T1000 (cell line): Measurements from ENCODE around the gene KCNK3.
"Not testable (repeated sequence)": the region's sequence is repeated elsewhere in the genome, so short reads cannot be mapped to it uniquely, and the experiment has no call there.

ENCODE experiments used
- DNase-seq: peaks from one replicate; lab custom pipeline; 2025; ENCODE audit warnings: mixed read lengths; lab: John Stamatoyannopoulos, UW

The KCNK3 gene

DNA sequence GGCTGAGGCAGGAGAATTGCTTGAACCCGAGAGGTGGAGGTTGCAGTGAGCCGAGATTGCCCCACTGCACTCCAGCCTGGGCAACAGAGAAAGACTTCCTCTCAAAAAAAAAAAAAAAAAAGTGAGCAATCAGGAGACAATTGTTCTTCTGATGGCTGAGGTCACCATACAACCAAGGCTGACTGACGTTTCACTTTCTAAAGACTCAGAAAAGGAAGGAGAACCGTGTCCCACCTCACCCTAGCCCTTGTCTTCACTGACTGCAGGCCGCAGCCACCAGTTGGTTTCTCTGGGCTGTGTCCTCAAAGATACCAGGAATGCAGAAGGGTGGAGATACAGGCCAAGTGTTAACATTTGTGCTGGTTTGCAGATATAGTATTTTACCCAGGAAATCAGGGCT is 63.8 kb downstream of the KCNK3 start:
- DNase-seq: no peak

DNA sequence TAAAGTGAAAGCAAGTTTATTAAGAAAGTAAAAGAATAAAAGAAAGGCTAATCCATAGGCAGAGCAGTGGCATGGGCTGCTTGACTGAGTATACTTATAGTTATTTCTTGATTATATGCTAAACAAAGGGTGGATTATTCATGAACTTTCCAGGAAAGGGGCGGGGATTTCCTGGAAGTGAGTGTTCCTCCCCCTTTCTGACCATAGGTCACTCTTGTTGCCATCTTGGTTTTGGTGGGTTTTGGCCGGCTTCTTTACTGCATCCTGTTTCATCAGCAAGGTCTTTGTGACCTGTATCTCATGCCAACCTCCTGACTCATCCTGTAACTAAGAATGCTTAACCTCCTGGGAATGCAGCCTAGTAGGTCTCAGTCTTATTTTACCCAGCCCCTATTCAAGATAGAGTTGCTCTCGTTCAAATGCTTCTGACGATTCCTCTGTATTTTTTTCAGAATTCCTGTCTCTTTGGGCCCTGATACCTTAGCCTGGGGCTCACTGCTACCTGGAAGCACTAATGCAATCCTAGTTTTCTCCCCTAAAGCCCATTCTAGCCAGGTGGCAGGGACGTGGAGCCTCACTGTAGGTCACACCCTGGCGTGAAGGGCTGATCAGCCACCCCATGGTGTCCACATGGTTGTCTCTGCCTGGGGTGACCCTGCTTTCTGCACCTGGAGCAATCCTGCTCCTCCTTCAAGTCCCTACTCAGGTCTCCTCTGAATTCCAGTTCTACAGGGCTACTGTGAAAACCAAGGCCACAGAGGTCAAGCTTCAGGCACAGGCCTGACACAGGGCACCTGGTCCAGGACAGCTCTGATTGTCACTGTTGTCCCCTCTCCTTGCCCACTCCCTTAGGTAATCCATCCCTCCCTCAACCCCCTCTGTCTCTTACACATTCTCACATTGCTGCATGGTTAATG is 65.6 kb downstream of the KCNK3 start:
- DNase-seq: peak; percentile 88

DNA sequence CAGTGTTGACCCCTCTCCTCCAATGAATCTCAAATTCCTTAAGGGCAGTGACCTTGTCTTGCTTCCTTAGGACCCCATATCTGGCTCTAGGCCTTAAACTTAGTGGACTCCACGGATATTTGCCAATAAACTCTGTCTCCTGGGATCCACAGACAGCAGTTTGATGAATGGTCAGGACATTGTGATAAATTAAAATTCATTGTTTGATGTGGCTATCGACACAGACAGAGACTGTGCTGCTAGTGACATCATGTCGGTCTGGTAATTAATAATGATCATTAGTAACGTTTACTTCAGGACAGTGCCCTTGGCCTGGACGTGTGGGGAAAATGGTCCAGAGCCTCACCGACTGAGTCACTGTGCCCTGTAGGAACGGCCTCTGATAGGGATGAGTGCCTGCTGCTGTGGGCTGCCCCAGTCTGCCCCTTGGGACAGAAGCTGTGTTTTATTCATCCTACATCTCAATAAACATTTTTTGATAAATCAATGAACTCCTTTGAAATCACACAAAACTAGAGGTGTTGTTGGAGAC is 66.3 kb downstream of the KCNK3 start:
- no peak for DNase-seq

DNA sequence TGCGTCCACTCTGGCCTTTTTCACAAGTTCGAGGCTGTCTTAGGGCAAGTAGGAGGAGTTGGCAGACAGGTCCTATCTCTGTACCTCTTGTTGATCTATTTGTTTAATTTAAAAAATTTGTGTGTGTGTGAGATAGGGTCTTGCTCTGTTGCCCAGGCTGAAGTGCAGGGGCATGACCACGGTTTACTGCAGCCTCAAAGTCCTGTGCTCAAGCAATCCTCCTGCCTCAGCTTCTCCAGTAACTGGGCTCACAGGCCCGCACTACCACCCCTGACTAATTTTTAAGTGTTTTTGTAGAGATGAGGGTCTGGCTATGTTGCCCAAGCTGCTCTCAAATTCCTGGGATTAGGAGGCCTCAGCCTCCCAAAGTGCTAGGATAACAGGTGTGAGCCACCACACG is 67.3 kb downstream of the KCNK3 start:
- no peak for DNase-seq

DNA sequence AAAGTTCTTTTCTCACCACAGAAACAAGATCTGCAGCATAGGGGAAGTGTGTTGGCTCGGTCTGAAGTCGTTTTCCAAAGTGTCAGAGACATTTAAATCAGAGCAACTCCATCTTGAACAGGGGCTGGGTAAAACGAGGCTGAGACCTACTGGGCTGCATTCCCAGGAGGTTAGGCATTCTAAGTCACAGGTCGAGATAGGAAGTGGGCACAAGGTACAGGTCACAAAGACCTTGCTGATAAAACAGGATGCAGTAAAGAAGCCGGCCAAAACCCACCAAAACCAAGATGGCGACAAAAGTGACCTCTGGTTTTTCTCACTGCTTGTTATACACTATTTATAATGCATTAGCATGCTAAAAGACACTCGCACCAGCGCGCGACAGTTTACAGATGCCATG is 68.5 kb downstream of the KCNK3 start:
- not testable (repeated sequence) for DNase-seq

DNA sequence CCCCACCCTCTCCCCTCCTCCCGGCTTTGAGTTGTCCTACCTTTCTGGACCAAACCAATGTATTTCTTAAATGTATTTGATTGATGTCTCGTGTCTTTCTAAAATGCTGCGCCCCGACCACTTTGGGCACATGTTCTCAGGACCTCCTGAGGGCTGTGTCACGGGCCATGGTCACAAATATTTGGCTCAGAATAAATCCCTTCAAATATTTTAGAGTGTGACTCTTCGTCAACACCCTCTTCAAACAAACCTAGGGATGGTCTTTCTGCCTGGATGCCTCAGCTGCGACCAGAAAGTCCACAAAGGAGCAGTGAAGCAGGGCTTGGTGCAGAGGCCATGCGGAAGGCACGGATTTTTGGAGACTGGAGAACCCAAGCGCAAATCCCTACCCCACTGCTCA is 70.5 kb downstream of the KCNK3 start:
- no peak for DNase-seq

DNA sequence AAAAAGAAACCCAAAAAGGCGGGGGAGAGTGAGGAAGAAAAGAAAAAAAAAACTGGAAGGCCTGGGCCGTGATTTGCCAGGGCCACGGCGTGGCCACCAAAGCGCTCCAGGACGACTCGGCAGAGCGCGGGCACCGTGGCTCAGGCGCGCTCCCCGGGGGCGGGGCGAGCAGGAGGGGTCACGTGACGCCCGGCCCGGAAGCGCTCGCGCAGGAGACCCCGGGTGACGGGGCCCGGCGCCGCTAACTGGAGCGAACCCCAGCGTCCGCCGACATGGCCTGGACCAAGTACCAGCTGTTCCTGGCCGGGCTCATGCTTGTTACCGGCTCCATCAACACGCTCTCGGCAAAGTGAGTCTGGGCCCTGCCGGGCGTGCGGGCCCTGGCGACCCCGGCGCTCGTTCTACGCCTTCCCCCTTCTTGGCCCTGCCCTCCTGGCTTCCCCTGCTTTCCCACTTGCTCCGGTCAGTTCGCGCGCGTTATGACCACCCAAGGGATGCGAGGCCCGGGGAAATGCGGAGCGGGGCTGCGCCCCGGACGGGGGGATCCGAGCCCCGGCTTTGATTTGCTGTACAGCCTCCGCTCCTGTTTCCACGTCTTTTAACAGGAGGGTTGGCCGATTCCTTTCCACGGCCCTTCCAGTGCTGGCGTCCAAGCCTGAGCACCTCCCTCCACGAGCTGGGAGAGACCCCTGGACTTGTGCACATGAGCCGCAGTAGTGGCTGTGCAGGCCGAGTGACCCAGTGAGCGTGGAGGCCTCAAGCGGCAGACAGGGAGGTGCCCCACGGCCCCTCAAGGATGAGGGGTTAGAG is 71.8 kb downstream of the KCNK3 start, which contains the start of gene SLC35F6:
Gene SLC35F6, plus strand, starts transcription at position 207 of the 810 bp plus-strand sequence. Its CDS starts 66 bp downstream, at position 273.
- peak; percentile 51 for DNase-seq

DNA sequence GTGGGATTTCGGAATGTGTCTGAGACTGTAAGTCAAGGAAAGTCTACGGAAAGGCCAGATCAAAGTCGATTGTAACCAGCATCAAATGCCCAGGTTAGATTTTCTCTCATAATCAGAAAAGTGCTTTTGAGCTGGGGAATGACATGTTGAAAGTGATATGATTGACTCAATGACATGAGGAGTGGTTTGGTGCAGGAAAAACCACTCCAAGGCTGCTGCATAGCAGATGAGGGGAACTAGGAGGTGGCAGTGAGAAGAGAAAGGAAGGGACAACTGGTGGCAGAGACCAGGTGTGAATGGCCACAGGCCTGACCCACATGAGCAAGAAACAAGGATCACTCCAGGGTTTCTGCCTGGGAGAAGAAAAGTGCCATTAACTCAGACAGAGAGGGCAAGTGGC is 72.4 kb downstream of the KCNK3 start:
- DNase-seq: no peak

DNA sequence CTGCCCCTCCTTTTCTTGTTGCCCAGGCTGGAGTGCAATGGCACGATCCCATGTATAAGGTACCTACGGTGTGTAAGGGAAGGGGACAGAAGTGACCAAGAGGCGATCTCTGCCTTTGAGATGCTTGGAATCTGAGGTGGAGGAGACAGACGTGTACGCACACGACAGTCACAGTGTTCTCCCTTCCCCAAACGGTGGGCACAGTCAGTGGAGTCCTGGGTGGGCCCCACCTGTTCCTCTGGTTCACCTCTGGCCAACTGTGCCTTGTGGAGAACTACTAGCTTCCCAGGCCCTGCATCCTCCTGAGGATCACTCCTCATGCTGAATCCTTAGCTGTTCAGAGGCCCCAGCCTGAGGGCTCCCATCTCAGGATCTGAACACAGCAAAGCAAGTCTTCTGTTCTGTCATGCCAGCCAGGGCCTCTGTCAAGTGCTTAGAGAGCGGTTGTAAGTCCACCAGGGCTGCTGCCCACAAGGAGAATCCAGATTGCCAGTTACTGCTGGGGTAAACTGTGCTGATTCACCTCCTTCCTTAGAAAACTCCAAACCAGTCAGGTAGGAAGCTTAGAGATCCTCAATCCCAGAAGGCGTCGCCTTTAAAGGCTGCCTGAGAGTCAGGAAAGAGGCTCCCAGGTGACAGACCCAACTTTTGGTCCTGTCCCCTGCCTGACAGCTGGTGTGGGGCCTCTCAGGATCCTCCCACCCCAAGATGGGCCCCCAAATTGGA is 73.1 kb downstream of the KCNK3 start:
- DNase-seq: no peak

DNA sequence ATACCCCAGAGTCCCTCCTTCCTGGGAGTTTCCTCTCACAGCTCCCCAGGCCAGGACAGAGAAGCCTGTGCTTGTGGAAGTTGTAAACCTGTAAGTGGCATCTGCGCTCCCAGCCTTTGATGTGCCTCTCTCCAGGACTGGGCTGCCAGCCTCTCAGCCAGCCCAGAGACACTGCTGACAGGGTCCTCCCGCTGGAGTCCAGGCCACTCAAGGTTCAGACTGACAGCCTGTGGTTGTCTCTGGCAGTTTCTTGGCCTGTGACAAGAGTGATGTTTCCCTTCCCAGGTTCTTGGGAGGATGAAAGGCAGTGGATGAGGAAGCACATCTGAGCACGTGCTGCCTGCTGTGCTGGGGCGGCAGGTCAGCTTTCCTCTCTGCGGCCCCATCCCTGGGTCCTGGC is 74.6 kb downstream of the KCNK3 start:
- DNase-seq: no peak

DNA sequence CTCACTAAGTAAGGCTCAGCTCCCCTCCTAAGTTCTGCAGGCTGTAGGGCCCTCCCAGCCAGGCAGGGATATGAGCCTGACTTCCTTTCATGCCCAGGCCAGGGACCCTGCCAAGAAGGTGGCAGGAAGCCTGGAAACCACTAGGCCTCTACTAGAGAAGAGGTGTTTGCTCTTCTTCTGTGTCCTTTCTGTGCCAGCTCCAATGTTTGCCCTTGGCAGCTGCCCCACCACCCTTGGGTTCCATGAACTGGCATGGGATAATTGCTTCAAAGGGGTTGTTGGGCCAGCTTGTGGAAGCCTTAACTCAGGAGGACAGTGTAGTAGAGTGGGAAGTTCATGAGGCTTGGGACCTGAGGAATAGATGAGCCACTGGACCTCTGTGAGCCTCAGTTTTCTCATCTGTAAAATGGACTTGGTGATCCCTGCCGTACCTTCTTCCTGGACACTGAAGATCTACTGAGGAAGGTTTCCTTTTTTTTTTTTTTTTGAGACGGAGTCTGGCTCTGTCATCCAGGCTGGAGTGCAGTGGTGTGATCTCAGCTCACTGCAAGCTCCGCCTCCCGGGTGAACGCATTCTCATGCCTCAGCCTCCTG is 75.5 kb downstream of the KCNK3 start:
- no peak for DNase-seq

DNA sequence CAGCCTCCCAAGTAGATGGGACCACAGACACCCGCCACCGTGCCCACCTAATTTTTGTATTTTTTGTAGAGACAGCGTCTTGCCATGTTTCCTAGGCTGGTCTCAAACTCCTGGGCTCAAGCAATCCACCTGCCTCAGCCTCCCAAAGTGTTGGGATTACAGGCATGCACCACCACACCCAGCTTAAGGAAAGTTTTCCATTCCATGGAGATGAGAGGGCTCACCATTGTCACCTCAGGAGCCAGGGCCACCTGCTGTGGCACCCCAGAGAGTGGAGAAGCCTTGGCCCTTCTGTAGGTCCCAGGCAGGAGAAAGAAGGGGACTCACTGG is 76.2 kb downstream of the KCNK3 start:
- DNase-seq: no peak

DNA sequence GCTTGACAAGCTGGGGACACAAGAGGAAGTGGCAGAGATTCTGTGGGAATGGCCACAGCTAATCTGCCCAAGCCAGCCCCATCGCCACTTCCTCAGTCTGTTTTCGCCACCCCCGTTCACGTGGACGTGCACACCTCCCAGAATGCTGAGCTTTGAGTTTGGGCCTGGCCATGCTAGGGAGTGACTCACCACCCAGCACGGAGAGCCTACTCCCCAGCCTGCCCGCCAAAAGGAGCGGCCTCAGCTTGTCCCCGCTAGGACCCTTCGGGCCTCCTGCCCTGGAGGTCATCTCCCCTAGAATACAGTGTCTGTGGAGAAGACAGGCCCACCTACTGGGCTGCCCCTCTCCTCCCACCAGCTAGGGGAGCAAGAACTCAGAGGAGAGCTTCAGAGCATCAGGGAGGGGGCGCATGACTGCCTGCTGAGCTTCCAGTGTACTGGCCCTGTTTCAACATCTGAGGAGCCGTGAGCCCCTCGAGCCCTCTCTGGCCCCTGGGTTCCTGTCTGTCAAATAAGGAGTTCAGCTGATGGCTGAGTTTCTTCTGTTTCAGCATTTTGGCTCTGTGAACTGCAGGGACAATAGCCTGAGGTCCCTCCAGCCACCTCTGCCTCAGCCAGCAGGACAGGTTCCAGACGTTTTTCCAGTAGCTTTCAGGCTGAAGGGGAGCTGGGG is 76.7 kb downstream of the KCNK3 start:
- DNase-seq: no peak

DNA sequence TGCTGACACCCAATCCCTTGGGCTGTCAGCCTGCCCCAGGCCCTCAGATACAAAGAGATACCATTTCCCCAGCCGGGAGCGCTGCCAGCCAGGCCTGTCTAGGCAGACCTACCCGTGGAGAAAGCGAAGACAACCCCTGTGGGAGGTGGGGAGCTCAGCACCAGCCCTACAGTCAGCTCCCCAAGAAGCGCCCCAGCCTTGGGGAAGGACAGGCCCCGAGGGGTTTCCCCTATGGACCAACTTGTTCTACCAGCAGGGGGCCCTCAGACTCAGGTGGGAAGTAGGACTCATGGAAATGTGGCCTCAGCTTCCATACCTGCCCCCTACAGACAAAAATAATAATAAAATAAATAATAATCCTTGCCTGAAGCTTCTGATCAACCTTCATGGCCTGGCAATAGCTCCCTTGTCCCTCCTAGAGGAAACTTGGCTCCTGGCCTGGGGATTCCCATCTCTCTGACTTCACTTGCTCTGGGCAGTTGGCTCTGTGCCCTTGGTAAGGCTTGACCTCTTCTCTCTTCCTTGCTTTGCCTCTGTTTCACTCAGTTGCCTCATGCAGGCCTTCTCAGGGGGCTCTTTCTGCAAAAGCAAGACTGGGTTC is 78.6 kb downstream of the KCNK3 start:
- DNase-seq: peak; percentile 58

DNA sequence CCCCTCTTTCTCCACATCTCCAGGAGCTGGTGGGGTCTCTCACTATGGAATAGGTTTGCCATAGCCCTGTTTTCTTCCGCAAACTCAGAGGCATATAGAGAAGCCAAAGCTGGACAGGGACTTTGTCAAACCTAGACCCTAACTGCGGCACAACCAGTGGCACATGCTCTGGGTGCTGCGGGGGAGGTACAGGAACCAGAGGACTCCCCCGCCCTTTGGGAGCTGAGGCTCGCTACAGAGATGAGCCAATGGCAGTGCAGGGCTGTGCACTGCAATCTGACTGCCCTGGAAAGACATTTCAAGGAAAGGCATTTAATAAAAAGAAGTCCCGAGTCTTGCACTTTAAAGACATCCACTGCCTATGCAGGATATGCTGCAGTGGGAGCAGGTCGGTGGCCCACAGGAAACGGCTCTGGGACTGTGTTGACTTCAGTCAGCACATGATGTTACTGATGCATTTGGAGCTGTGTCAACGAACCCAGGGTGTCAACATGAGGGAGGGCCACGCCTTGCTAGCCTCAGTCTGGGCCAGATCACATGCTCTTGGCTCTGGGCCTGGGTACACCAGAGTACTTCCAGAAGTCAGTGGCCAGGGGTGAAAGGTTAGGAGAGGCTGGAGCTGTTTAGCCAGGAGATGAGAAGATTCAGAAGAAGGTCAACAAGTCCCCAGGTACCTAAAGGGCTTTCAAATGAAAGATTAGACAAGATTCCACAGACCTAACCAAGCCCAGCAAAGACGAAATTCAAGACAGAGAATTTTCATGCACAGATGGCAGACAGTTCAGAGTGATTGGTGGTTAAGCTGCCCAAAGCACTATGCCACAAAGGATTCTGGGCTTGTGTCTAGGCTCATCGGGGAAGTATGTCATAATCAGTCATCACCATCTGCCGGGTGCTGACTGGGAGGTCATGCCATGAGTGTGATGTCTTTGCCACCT is 79.8 kb downstream of the KCNK3 start:
- DNase-seq: no peak

DNA sequence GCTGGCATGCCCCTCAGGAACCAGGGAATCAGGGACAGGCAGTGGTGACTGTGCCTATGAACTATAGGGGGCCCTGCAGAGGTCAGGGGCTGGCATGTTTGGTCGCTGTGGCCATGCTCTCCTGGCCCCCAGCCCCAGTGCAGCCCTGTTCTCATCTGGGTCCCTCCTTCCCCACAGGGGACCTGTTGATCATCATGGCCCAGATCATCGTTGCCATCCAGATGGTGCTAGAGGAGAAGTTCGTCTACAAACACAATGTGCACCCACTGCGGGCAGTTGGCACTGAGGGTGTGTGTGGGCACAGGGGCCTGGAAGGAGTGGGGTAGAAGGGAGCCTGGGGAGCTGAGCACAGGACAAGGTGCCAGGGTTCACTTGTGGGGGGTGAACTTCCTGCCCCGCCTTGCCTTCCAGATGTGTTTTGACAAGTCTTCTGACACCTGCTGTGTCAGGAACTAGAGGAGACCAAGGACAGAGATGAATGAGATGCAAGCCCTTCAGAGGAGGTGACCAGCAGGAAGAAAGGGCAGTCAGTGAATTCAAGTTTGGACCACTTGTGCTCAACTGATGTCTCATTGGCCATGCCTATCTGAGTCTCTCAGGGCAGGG is 83.8 kb downstream of the KCNK3 start:
- no peak for DNase-seq

DNA sequence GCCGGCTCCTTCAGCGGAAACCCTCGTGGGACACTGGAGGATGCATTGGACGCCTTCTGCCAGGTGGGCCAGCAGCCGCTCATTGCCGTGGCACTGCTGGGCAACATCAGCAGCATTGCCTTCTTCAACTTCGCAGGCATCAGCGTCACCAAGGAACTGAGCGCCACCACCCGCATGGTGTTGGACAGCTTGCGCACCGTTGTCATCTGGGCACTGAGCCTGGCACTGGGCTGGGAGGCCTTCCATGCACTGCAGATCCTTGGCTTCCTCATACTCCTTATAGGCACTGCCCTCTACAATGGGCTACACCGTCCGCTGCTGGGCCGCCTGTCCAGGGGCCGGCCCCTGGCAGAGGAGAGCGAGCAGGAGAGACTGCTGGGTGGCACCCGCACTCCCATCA is 85.6 kb downstream of the KCNK3 start:
- DNase-seq: no peak

DNA sequence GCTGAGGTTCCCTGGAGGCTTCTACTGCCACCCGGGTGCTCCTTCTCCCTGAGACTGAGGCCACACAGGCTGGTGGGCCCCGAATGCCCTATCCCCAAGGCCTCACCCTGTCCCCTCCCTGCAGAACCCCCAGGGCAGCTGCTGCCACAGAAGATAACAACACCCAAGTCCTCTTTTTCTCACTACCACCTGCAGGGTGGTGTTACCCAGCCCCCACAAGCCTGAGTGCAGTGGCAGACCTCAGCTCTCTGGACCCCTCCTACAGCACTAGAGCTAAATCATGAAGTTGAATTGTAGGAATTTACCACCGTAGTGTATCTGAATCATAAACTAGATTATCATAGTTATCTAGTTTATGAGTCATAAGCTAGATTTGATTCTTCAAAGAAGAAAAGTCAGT is 86.0 kb downstream of the KCNK3 start:
- DNase-seq: no peak

DNA sequence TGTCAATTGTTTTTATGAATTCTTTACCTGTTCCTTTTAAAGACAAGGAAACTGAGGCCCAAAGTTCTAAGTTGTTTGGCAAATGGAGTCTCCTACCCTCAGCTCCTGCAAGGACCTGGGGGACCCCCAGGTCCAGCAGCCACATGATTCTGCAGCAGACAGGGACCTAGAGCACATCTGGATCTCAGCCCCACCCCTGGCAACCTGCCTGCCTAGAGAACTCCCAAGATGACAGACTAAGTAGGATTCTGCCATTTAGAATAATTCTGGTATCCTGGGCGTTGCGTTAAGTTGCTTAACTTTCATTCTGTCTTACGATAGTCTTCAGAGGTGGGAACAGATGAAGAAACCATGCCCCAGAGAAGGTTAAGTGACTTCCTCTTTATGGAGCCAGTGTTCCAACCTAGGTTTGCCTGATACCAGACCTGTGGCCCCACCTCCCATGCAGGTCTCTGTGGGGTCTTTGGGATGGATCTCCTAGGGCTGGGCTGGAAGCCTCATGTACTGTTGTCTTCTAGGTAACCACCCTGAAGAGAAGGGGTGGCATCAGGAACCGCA is 87.8 kb downstream of the KCNK3 start:
- DNase-seq: no peak
